ENCODE measurements around the gene ABCC8.

ABCC8 gene

DNA sequence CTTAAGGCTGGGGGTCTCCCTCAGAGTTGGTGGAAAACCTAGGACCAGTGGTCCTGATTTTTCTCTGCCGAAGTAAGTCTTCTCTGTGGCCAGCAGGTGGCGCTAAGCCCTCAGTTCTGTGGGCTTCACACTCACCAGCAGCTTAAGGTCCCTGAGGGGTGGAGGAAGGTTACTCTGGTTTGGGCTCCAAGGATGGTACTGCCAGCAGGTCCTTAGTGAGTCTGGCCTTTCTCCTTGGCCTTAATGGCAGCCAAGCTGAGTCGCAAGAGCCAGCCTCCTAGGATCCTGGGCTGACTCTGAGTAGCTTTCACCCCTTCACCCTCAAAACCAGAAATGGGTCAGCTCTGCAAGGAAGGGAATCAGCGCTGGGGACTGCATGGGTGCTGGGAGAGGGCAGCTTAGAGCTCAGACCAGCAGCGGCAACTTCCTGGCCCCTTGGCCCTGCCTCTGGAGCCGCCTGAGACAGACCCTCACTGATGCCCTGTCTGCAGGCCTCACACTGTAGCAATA, 92.6 kb downstream of the ABCC8 start:
- peak; percentile 92 for DNase-seq

DNA sequence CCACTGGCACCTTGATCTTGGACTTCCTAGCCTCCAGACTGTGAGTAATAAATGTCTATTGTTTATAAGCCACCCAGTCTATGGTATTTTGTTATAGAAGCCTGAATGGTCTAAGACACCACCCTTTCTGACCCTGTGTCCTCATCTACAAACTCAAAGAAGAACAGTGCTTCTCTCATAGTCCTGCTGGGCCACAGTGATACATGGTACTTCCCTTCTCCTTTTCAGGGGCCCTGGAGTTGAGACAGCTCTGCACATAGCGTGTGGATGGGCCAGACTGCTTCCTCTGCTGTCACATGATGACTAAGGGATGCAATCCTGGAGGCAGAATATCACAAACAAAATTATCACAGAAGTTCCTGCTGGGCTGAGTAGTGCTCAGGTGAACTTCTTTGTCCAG, 93.2 kb downstream of the ABCC8 start:
- no peak for DNase-seq

DNA sequence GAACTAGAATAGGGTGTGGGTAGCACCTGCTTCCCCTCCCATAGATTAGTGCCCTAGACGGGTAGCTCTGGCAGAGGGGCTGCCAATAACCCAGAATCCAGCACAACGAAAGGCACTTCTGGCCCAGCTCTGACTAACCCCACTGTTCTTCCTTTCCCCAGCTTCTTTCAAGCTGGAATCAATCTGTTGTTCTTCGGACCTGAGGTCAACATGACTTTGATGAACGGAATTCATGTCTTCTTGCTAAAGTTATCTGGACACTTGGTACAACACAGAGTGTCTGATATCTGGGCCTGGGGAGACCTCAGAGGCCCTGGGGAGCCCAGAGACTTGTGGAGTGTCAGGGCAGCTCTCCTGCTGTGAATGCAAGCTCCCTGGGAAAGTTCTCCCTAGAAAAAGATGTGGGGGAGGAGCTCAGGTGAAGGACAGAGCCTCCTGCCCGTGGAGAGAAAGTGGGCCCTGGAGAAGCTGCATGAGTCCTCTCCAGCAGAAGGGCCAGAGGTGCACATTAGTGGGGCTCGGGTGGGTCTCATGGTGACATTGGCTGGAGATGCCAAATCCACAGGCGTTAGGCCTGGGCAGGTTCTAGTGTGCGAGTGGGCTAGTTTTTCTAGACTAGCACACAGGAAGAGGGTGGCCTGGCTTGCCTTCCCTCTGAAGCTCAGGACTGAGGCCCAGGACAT, 94.5 kb downstream of the ABCC8 start:
- DNase-seq = no peak

DNA sequence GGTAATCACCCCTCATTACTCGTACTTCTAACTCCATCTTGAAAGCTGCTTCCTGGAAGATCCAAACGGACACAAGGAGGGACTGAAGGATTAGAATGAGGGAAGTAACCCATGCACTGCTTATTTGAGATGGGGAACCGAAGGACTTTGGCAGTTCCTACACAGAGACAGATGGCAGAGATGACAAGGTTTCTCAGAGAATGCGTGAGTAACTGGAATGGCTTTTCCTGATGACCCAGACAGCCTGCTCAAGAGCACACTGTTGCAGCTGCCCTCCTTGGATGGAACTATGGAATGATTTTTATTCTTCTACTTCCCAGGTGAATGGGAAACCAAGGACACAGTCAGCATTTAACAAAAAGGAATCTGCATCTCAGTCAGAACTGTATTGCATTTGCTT, 95.5 kb downstream of the ABCC8 start:
- no peak for DNase-seq

DNA sequence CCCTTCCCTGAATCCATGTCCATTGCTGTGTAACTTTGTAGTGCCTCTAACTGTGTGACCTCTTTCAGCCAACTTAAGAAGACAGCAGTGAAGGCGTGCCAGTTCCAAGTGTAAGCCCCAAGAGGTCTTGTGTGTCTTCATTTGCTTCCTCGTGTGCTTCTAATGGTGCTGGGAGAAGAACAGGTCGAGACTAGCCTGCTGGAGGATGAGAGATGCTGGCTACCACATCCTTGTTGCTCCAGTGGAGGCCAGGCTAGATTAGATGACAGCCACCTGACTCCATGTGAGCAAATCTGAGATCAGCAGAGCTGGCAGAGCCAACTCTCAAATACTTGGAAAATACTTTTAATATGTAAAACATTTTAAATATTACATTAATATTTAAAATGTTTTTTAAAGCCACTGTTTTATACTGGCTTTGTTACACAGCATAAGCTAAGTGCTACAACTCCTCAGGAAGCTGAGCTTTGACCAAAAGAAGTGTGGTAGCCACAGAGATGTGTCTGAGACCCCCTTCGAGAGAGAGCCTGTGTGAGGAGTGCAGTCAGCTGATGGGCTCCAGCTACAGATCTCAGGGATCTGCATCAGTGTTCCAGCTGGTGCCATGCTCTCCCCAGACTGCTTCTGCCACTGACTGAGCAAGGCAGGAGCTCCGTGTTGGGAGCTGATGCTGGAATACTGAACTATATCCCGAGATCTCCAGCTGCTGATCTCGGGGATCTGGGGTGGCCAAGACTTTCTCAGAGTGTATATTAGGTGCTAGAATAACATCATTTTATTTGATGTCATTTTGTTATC, 97.1 kb downstream of the ABCC8 start:
- no peak for DNase-seq

DNA sequence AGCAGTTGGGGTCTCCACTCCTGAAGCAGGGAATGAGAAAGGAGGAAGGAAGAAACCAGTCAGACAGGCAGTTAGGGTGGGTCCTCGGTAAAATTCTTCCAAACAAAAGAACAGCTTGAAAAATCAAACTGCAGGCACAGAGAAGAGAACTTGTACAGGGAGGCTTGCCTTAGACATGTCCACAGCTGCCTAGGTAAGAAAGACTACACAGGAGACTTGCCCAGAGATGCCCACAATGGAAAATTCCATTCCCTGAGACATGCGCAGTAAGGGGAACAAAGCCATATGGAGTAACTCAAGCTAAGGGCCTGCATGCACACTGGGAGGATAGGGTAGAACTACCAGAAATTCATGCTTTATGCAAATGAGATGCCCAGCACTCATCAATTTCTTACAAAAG, 98.0 kb downstream of the ABCC8 start:
- no peak for DNase-seq

DNA sequence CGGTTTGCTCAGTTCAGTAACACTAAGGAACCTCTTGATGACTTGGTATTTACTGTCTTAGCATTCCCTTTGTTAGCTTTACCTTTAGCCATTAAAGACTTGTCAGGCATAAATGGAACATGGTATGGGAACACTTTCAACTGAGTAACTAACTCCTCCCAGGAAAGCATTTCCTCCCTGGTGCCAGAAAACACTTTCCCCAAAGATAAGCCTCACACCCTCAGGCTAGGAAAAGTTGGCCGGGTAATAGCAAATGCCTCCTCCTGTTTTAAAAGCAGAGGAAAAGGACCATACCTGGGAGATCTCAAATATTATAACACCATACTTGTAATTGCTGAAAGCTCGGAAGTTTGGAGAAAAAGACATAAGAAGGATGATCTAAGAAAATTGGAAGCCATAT, 100.2 kb downstream of the ABCC8 start:
- DNase-seq = no peak

DNA sequence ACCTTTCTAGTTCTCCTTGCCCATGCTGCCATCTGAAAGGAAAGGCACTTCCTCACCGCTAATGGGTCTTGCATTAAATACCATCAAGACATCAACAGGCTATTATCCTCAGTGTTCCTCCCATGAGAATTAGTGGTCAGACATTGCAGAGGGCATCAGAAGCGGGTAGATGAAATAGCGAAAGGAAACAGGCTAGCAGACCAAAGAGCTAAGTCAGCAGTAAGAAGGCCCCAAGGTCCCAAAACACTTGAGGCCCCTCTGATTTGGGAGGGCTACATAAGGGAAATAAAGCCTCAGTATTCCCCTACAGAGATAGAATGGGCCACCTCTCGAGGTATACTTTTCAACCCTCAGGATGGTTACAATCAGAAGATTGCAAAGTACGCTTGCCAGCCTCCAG, 101.1 kb downstream of the ABCC8 start:
- no peak for DNase-seq

DNA sequence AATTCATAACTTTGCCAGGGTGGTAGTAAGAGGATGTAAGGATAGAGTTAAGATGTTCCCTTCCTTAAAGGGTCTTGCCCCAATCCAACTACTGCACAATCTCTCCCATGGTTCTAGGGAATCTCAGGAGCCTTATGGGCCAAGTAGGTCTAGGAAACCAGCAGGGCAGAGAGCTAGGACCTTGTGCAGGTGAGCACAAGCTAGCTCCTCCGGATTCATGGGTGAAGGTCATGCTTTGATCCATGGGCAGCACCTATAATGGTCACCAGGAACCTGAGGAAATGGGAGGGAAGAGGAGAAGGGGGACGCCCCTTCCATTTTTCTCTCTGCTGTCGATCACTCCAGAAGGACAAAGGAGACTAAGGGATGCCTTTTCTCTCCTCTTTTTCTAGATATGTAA, 105.0 kb downstream of the ABCC8 start:
- peak; percentile 76 for DNase-seq

DNA sequence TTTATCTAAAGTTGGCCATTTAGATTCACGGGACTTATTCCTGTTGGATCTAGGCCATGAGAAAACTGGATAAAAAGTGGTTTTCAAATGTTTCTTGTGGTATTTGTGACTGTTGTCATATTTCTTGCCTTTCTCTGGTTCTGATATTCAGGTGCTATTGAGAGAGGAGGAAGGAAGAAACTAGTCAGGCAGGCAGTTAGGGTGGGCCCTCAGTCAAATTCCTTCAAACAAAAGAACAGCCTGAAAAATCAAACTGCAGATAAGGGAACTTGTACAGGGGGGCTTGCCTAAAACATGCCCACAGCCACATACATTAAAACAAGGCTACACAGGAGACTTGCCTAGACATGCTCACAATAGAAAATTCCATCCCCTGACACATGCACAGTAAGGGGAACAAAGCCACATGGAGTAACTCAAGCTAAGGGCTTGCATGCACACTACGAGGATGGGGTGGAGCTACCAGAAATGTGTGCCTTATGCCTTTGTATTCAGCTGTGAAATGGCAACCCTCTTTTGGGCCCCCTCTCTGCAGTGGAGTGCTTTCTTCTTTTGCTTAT, 106.9 kb downstream of the ABCC8 start:
- no peak for DNase-seq

DNA sequence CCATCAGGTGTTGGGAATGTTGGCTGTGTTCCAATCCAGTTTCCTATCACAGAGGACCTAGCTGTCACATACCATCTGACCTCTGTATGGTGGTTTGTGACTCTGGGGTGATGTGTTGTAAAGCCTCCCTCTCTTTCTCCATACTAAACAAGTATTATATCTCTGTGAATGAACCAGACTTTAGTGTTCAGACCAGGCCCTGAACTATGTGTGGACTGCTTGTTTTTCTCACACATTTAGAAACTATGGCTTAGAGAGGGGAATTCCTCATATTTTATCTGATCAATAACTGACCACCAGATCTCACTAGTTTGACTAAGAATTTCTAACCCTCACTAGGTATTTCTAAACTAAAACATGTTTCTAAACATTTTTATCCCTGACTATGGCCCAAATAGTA, 107.6 kb downstream of the ABCC8 start:
- no peak for DNase-seq

DNA sequence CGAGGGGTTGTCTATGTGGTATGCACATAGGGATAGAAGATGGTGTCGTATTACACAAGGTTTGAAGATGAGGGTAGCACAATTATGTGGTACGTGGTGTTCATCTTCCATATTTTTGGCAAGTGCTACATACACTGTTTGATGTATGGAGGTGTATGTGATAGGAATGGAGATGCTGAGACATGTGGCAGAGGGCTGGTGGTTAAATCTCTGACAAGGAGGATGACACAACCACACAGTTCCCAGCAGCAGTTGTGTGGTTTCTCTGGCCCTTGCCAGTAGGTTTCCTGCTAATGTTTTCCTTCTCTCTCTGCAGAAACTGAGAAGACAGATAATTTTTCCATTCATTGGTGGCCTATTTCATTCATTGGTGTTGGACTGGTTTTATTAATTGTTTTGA, 108.1 kb downstream of the ABCC8 start:
- no peak for DNase-seq

DNA sequence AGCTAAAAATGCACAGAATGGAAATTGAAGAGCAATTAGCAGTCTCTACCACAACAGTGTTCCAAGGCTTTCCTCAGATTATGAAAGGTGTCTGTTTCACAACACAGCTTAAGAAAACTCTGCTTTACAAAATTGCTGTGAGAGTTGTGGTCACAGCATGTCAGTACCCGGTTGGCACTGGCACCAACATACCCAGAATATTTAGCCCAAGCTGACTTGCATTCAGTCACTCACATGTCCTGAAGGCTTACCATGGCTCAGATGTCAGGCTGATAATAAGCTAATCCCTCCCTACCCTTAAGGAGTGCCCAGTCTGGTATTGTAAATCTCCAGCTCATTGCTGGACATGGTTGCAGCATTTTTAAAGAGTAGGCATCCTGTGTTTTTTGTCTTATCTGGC, 110.2 kb downstream of the ABCC8 start:
- no peak for DNase-seq

DNA sequence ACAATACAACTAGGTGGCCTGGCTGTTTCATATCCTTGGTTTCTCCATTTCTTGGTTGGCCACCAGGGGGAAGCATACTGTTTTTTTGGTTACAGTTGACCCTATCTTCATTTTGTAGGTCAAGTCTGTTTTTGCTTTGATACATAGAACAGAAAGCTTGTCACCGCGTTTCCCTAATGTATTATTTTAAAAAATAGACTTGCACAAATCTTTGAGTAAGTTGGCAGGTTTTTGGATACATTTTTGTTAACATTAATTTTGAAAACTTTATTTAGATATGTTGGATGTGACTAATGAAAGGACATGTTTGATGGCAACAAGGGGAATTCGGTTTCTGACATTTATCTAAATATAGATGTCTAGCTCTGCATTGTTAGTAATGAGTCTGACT, 122.0 kb downstream of the ABCC8 start:
- DNase-seq = peak; percentile 80

DNA sequence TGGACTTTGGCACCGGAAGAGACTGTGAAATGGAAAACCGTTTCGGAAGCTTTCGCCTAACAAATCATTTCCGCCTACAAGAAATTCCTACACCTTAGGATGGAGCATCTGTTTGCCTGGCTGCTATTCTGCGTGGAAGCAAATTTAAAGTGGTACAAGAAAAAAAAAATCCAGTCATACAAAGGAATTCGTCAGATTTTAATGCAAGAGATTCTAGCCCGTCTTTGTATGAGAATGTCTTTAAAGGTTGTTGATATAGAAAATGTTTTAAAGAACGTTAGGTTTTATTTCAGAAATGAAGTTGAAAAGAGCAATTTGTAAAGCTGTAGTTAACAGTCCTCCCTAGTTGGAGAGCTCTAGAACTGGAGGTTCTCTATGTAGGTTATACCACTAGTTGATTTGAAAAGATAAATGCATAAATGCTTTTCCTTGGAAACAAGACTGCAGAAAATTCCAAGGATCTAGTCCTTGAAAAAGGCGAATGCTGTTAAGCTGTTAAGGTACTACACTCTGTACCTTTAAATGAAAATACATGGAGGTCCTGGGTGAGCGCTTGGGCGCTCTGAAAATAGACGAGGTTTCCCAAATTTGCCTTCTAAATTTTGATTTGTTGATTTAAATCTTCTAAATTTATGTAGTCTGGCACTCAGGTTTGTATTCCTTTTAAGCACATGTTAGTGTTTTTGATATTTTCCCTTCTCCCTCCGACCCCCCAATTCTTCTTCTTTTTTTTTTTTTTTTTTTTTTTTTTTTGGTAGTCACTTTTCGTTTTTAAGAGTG, 122.6 kb downstream of the ABCC8 start:
- DNase-seq = peak; percentile 48

DNA sequence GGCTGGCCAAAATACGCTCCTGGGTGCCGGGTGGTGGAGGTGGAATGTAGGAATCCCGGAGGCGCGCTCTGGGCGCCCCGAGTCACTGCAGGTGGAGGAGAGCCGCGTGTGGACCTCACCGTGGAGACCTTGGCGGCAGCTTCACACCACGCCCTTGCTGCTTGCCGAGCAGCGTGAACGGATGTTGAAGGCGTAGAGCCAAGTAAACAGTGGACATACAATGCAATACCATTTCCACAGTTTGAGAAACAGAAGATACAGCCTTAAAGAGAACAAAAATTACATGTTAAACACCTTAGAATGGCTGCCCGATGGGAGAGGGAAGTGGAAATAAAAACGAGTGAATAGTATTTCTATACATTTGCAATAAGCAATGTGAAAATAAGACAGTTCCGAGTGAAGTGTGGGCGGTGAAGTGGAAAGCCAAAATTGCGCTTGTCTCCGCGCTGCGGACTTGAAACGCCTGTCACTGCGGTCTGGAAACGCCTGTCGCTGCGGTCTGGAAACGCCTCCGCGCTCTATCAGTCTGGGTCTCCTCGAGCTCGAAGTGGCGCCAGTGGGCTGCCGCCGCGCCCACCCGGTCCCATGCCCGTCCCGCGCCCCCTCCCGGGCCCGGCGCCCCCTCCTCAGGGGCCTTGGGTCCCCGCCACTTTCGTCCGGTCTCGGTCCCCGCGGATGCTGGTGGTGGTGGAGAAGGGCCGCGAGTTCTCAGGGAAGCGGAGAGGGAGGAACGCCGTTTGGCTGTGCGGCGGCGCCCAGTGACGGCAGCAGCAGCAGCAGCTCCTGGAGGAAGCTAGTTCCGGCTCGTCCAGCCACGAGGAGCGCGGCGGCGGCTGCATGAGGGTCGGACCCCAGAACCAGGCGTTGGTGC, 123.5 kb downstream of the ABCC8 start:
- DNase-seq = peak; percentile 90

DNA sequence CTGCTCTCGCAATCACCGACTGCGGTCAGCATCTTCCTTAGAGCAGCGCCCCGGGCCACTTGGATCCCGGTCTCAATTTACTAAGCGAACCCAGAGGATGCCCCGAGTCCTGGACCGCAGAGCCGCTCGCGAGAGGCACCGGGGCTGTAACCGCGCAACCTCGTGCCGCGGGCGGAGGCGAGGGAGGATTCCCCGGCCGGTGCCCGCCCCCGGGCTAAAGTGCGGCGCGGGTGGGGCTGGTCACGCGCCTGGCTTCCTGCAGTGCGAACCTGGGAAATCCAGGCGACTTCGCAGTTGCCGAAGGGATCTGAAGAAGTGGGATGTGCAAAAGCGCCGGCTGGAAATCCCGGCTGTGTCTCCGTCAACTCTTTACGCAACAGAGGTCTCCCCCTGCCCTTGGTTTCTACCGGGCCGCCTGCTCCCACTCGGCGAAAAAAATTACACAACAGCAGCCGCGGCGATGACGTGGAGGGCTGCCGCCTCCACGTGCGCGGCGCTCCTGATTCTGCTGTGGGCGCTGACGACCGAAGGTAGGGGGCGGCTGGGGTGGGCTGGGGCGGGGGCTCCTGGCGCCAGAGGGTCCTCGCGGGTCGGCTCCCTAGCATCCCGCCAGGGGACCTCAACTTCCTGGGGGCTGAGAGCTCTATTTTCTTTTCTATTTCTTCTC, 125.0 kb downstream of the ABCC8 start, which contains the start of gene NCR3LG1:
Gene NCR3LG1, plus strand, starts transcription at position 291 of the 667 bp plus-strand sequence. Its CDS starts 170 bp downstream, at position 461.
- peak; percentile 80 for DNase-seq

DNA sequence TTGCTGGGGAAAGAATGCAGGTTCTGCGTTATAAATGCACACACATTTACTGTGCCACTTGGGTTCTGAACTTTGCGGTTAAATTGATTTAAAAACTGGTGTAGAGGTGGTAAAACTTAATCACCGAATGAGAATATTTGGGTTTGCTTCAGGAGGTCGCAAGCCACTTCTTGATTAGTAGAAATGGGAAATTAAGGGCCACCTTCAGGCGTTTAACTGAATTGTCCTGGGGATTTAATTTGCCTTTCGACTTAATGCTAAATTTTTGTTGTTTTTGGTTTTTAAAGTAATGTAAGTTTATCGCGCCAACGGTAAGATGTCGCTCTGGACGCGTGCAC, 125.5 kb downstream of the ABCC8 start:
- no peak for DNase-seq

DNA sequence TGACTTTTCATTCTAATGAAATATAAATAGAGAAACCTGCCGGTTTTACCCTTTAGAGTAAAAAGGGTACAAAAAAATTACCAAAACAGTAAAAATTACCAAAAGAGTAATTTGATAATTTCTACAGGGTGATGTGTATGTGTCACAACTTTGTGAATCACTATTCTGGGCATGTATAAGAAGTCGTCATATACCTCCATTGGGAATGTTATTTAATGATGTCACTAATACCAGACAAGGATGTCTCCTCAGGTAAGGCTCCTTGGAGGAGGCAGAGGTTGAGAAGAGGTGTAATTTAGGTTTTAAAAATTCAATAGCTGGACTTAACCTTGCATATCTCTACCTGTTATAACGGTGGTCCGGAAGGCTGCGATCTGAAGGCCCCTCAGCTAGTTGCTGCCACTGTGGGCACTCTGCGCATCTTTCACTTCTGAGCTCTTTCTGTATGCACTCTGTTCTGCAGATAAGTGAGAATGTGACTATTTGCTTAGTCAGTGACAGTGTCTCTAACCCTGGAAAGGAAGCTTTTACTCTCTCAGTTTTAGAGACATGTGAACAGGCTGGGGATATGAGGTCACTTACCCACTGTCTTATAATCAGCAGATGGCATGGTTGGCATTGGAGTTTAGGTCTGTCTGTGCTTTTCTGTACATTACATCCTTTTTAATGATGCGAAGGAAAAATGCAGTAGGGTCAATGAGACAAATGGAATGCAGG, 126.0 kb downstream of the ABCC8 start:
- DNase-seq = peak; percentile 20

DNA sequence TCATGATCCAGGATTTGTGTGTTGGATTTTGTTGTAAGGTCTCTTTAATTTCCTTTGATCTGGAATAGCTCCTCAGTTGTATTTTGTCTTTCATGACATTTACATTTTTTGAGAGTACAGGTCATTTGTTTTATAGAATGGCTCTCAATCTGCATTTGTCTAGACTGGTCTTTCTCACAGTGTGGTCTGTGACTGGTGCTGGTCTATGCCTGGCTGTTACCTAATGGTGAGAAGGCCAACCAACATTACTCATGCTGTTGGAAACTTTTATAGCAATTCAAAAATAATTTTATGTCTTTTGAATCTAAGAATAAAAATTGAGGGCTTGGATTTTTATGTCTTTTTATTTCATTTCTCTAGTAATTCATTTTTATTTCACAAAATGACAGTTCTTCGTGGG, 129.0 kb downstream of the ABCC8 start:
- DNase-seq = no peak

DNA sequence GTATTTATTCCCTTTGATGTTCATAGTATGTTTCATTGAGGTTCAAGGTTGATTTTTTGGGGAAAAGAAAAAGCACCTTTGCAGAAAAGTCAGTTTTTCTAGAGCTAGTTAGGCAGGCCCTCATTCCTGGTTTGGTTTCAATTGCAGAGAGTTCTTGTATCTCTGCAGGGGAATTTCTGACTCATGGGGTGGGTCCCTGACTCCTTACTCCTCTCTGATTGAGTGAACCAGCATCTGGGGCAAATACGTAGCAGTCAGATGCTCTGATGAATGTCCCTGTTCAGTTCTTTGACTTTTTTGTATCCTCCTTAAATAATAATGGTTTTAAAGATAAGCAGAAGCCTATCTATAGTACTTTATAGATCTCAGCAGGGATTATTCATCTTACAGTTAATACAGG, 132.7 kb downstream of the ABCC8 start:
- DNase-seq = no peak

Measured in NCI-H69 (cell line).